Activated naive CD4-positive, alpha-beta T cell treated with anti-CD3 and anti-CD28 coated beads, Interleukin-2, amount 10 ng/mL, durations not matched to agents 7 days and 5 days (primary cell): Measurements from ENCODE around the gene CD3D.
A peak's percentile ranks its signal among the peaks of the same experiment; 100 is the strongest.

ENCODE experiments used
- CTCF ChIA-PET: fragments of 350-600 bp; sonication (Branson Sonifier 250); formaldehyde crosslinking; loops from one replicate; lab custom pipeline; 2021; ENCODE audit warnings: antibody characterized with exemption; lab: Charles Lee
- DNase-seq: peaks from one replicate; pipeline ENCODE4 v3.0.0-alpha.2; 2020
- H3K27ac Mint-ChIP-seq: one replicate; pipeline ENCODE4 v1.8.0; 2021; ENCODE audit warnings: mild to moderate bottlenecking, moderate library complexity, mixed read lengths
- H3K27me3 Mint-ChIP-seq: one replicate; pipeline ENCODE4 v1.8.0; 2021; ENCODE audit warnings: mild to moderate bottlenecking, mixed read lengths
- H3K36me3 Mint-ChIP-seq: one replicate; pipeline ENCODE4 v1.8.0; 2021; ENCODE audit warnings: mixed read lengths
- H3K4me1 Mint-ChIP-seq: one replicate; pipeline ENCODE4 v1.8.0; 2021; ENCODE audit warnings: mixed read lengths
- H3K4me3 Mint-ChIP-seq: one replicate; pipeline ENCODE4 v1.8.0; 2021; ENCODE audit warnings: mild to moderate bottlenecking, moderate library complexity, mixed read lengths
- H3K9me3 Mint-ChIP-seq: one replicate; pipeline ENCODE4 v1.8.0; 2021; ENCODE audit warnings: mixed read lengths

The CD3D gene

GRCh38 chr11:118353084-118353710 lies 10.7 kb upstream of the CD3D start:
- DNase-seq, result no peak
- peak overlapping the region; percentile 80 for H3K27ac Mint-ChIP-seq
- peaks cover 31% of the 10 kb centered on the region for H3K4me1 Mint-ChIP-seq
- no peaks in the 10 kb centered on the region for H3K9me3 Mint-ChIP-seq
- CTCF ChIA-PET, result interaction anchor here (1.0 to 8.9 kb wide), 16 partner anchors 8 to 182 kb away, joined by 3 to 89 read pairs (median 4); partner anchors contain the start of genes CD3D and CD3E
- no peaks in the 10 kb centered on the region for H3K27me3 Mint-ChIP-seq
- no peak overlapping the region for H3K4me3 Mint-ChIP-seq
- peaks cover 54% of the 10 kb centered on the region for H3K36me3 Mint-ChIP-seq

GRCh38 chr11:118349475-118349874 lies 7.0 kb upstream of the CD3D start:
- Mint-ChIP-seq H3K4me1 (peaks cover 62% of the 10 kb centered on the region), H3K9me3 (no peaks in the 10 kb centered on the region), H3K36me3 (peaks cover 75% of the 10 kb centered on the region), H3K27ac (peak overlapping the region; percentile 55), H3K4me3 (no peak overlapping the region), H3K27me3 (no peaks in the 10 kb centered on the region)
- DNase-seq, result no peak
- CTCF ChIA-PET, result interaction anchor here (1.0 to 8.9 kb wide), 2 partner anchors 44 to 53 kb away, joined by 3 to 89 read pairs; no protein-coding TSS in a partner anchor

GRCh38 chr11:118343981-118344515 lies 1.5 kb upstream of the CD3D start, which contains the start of gene CD3G:
TSS of gene CD3G (plus strand) at chr11:118344344. CDS start at chr11:118344424, 80 bp downstream.
- DNase-seq, result peak; percentile 86
- Mint-ChIP-seq H3K4me1 (peaks cover 70% of the 10 kb centered on the region), H3K9me3 (no peaks in the 10 kb centered on the region), H3K27me3 (no peaks in the 10 kb centered on the region), H3K4me3 (peak within 1 kb of the TSS; percentile 81), H3K36me3 (peaks cover 66% of the 10 kb centered on the region), H3K27ac (peak within 1 kb of the TSS; percentile 100)
- CTCF ChIA-PET, result interaction anchor here (1.0 to 8.2 kb wide), 5 partner anchors 9 to 199 kb away, joined by 3 to 76 read pairs (median 14); partner anchors contain the start of gene CD3E

GRCh38 chr11:118343248-118343647 lies 743 bp upstream of the CD3D start:
- Mint-ChIP-seq H3K27ac (peak overlapping the region; percentile 100), H3K36me3 (peaks cover 66% of the 10 kb centered on the region), H3K4me3 (peak overlapping the region; percentile 81), H3K4me1 (peaks cover 70% of the 10 kb centered on the region), H3K9me3 (no peaks in the 10 kb centered on the region), H3K27me3 (peaks cover 4% of the 10 kb centered on the region)
- no peak for DNase-seq
- CTCF ChIA-PET, result interaction anchor here (0.8 to 8.2 kb wide), 5 partner anchors 10 to 54 kb away, joined by 3 to 76 read pairs (median 14); partner anchors contain the start of gene CD3E

GRCh38 chr11:118341815-118342489 lies 553 bp downstream of the CD3D start:
- Mint-ChIP-seq H3K4me1 (peaks cover 66% of the 10 kb centered on the region), H3K36me3 (peaks cover 67% of the 10 kb centered on the region), H3K4me3 (peak overlapping the region; percentile 81), H3K27me3 (peaks cover 4% of the 10 kb centered on the region), H3K27ac (peak overlapping the region; percentile 100), H3K9me3 (no peaks in the 10 kb centered on the region)
- DNase-seq, result peak; percentile 52
- CTCF ChIA-PET, result interaction anchor here (0.9 to 8.2 kb wide), 10 partner anchors 11 to 143 kb away, joined by 3 to 76 read pairs (median 4); partner anchors contain the start of gene CD3E

- DNase-seq, result no peak
- CTCF ChIA-PET, result interaction anchor here (1.2 to 8.2 kb wide), 7 partner anchors 12 to 61 kb away, joined by 3 to 76 read pairs (median 8); partner anchors contain the start of gene CD3E
- H3K4me3 Mint-ChIP-seq, result peak overlapping the region; percentile 81
- peak overlapping the region; percentile 100 for H3K27ac Mint-ChIP-seq
- H3K9me3 Mint-ChIP-seq, result no peaks in the 10 kb centered on the region
- peaks cover 66% of the 10 kb centered on the region for H3K4me1 Mint-ChIP-seq
- peaks cover 4% of the 10 kb centered on the region for H3K27me3 Mint-ChIP-seq
- peaks cover 65% of the 10 kb centered on the region for H3K36me3 Mint-ChIP-seq
These were observed 1.2 kb downstream of the CD3D start for GRCh38 chr11:118341261-118341660.

GRCh38 chr11:118340449-118340848 lies 2.1 kb downstream of the CD3D start:
- Mint-ChIP-seq H3K9me3 (no peaks in the 10 kb centered on the region), H3K4me1 (peaks cover 66% of the 10 kb centered on the region), H3K27me3 (peaks cover 4% of the 10 kb centered on the region), H3K36me3 (peaks cover 61% of the 10 kb centered on the region), H3K4me3 (peak overlapping the region; percentile 81), H3K27ac (peak overlapping the region; percentile 100)
- CTCF ChIA-PET, result interaction anchor here (0.8 to 8.2 kb wide), 6 partner anchors 13 to 142 kb away, joined by 3 to 76 read pairs (median 6); partner anchors contain the start of gene CD3E
- no peak for DNase-seq

GRCh38 chr11:118339281-118339961 lies 3.1 kb downstream of the CD3D start:
- H3K36me3 Mint-ChIP-seq, result peaks cover 53% of the 10 kb centered on the region
- peak overlapping the region; percentile 100 for H3K27ac Mint-ChIP-seq
- H3K9me3 Mint-ChIP-seq, result no peaks in the 10 kb centered on the region
- DNase-seq, result peak; percentile 34
- H3K4me3 Mint-ChIP-seq, result peak overlapping the region; percentile 81
- peaks cover 4% of the 10 kb centered on the region for H3K27me3 Mint-ChIP-seq
- CTCF ChIA-PET, result interaction anchor here (1.0 to 8.2 kb wide), 8 partner anchors 8 to 141 kb away, joined by 3 to 76 read pairs (median 6); no protein-coding TSS in a partner anchor
- H3K4me1 Mint-ChIP-seq, result peaks cover 71% of the 10 kb centered on the region

- Mint-ChIP-seq H3K9me3 (no peaks in the 10 kb centered on the region), H3K27ac (peak overlapping the region; percentile 100), H3K36me3 (peaks cover 49% of the 10 kb centered on the region), H3K4me3 (peak overlapping the region; percentile 81), H3K4me1 (peaks cover 72% of the 10 kb centered on the region), H3K27me3 (peaks cover 4% of the 10 kb centered on the region)
- DNase-seq, result peak; percentile 95
- CTCF ChIA-PET, result interaction anchor here (0.8 to 8.2 kb wide), 6 partner anchors 14 to 140 kb away, joined by 3 to 76 read pairs (median 6); no protein-coding TSS in a partner anchor
These were observed 3.9 kb downstream of the CD3D start for GRCh38 chr11:118338637-118339061.

- CTCF ChIA-PET, result interaction anchor here (1.2 to 1.8 kb wide), 2 partner anchors 31 to 39 kb away, joined by 4 to 5 read pairs; no protein-coding TSS in a partner anchor
- Mint-ChIP-seq H3K27me3 (peaks cover 4% of the 10 kb centered on the region), H3K36me3 (peaks cover 36% of the 10 kb centered on the region), H3K4me1 (peaks cover 56% of the 10 kb centered on the region), H3K4me3 (peak overlapping the region; percentile 31), H3K9me3 (no peaks in the 10 kb centered on the region), H3K27ac (peak overlapping the region; percentile 90)
- DNase-seq, result no peak
These were observed 7.8 kb downstream of the CD3D start for GRCh38 chr11:118334745-118335144.

- CTCF ChIA-PET, result no interaction called here
These were observed 13.8 kb downstream of the CD3D start for GRCh38 chr11:118328745-118329144.

GRCh38 chr11:118325283-118325682 lies 17.2 kb downstream of the CD3D start:
- CTCF ChIA-PET, result no interaction called here
- Mint-ChIP-seq H3K36me3 (peaks cover 16% of the 10 kb centered on the region), H3K27me3 (no peaks in the 10 kb centered on the region), H3K27ac (no peak overlapping the region), H3K4me1 (peaks cover 19% of the 10 kb centered on the region), H3K4me3 (no peak overlapping the region), H3K9me3 (no peaks in the 10 kb centered on the region)
- no peak for DNase-seq

More at GRCh38 chr11:118328745-118329144, 13.8 kb downstream of the CD3D start:
- Mint-ChIP-seq H3K27ac (no peak overlapping the region), H3K4me3 (no peak overlapping the region), H3K27me3 (no peaks in the 10 kb centered on the region), H3K9me3 (no peaks in the 10 kb centered on the region), H3K36me3 (peaks cover 12% of the 10 kb centered on the region), H3K4me1 (peaks cover 4% of the 10 kb centered on the region)
- DNase-seq, result no peak

- no peaks in the 10 kb centered on the region for H3K27me3 Mint-ChIP-seq
- H3K36me3 Mint-ChIP-seq, result peaks cover 29% of the 10 kb centered on the region
- H3K4me3 Mint-ChIP-seq, result no peak overlapping the region
- H3K9me3 Mint-ChIP-seq, result no peaks in the 10 kb centered on the region
- H3K27ac Mint-ChIP-seq, result no peak overlapping the region
- no peak for DNase-seq
- CTCF ChIA-PET, result no interaction called here
- peaks cover 42% of the 10 kb centered on the region for H3K4me1 Mint-ChIP-seq
These were observed 19.8 kb downstream of the CD3D start for GRCh38 chr11:118322721-118323120.
